Stimulated activated CD4-positive, alpha-beta T cell treated with anti-CD3 and anti-CD28 coated beads, Interleukin-15, amount 100 ng/mL, for 1 hour (primary cell): ENCODE results near the gene NLK.
"Not testable (repeated sequence)": the region's sequence is repeated elsewhere in the genome, so short reads cannot be mapped to it uniquely, and the experiment has no call there.

Source experiments
- DNase-seq, 2 donors: peaks; one replicate each; pipeline ENCODE4 v3.0.0-alpha.2; 2020; ENCODE audit warnings: low read depth in 1 of 2, low spot score in 1 of 2

The NLK gene

GRCh38 chr17:28042657-28042720, at the start of gene NLK:
Gene NLK (plus strand): TSS chr17:28042677. CDS start chr17:28042874, 197 bp downstream.
- DNase-seq = no peak

- DNase-seq = no peak
Observed at GRCh38 chr17:27993161-27993695, 49.2 kb upstream of the NLK start.

- no peak for DNase-seq
Observed at GRCh38 chr17:27993723-27994310, 48.7 kb upstream of the NLK start.

- DNase-seq = no peak
Observed at GRCh38 chr17:27994586-27994985, 47.9 kb upstream of the NLK start.

GRCh38 chr17:27995554-27995953, 46.9 kb upstream of the NLK start:
- no peak for DNase-seq

GRCh38 chr17:27996202-27997043, 46.1 kb upstream of the NLK start:
- no peak for DNase-seq

- no peak for DNase-seq
Observed at GRCh38 chr17:27997044-27997401, 45.5 kb upstream of the NLK start.

GRCh38 chr17:27997522-27997921, 45.0 kb upstream of the NLK start:
- no peak for DNase-seq

GRCh38 chr17:28001149-28001548, 41.3 kb upstream of the NLK start:
- no peak for DNase-seq

- no peak for DNase-seq
Observed at GRCh38 chr17:28004344-28004743, 38.1 kb upstream of the NLK start.

- DNase-seq = not testable (repeated sequence)
Observed at GRCh38 chr17:28007925-28008324, 34.6 kb upstream of the NLK start.

GRCh38 chr17:28008513-28008912, 34.0 kb upstream of the NLK start:
- no peak for DNase-seq

GRCh38 chr17:28010406-28010805, 32.1 kb upstream of the NLK start:
- no peak for DNase-seq

- DNase-seq = no peak
Observed at GRCh38 chr17:28018439-28019070, 23.9 kb upstream of the NLK start.

GRCh38 chr17:28020515-28020914, 22.0 kb upstream of the NLK start:
- no peak for DNase-seq

- no peak for DNase-seq
Observed at GRCh38 chr17:28029044-28029443, 13.4 kb upstream of the NLK start.

- DNase-seq = no peak
Observed at GRCh38 chr17:28030386-28030785, 12.1 kb upstream of the NLK start.

- no peak for DNase-seq
Observed at GRCh38 chr17:28031174-28031573, 11.3 kb upstream of the NLK start.

- no peak for DNase-seq
Observed at GRCh38 chr17:28033972-28034714, 8.3 kb upstream of the NLK start.

- not testable (repeated sequence) for DNase-seq
Observed at GRCh38 chr17:28035452-28035851, 7.0 kb upstream of the NLK start.

- DNase-seq = not testable (repeated sequence)
Observed at GRCh38 chr17:28035884-28036283, 6.6 kb upstream of the NLK start.

- no peak for DNase-seq
Observed at GRCh38 chr17:28038802-28039201, 3.7 kb upstream of the NLK start.
